Stimulated activated CD8-positive, alpha-beta memory T cell treated with anti-CD3 and anti-CD28 coated beads, Interleukin-15, amount 100 ng/mL, for 48 hours (primary cell): ENCODE measurements around the gene TMED4.
A peak's percentile ranks its signal among the peaks of the same experiment; 100 is the strongest.

Experiments
- DNase-seq, 2 donors: peaks; one replicate each; pipeline ENCODE4 v3.0.0-alpha.2; 2020; ENCODE audit warnings: low read depth in 2 of 2

The TMED4 gene

GRCh38 chr7:44540592-44541027 lies 41.4 kb downstream of the TMED4 start:
- DNase-seq, result no peak

- no peak for DNase-seq
Observed at GRCh38 chr7:44539669-44540506, 42.1 kb downstream of the TMED4 start.

GRCh38 chr7:44538798-44539668 lies 43.0 kb downstream of the TMED4 start:
- DNase-seq, result no peak

DNA sequence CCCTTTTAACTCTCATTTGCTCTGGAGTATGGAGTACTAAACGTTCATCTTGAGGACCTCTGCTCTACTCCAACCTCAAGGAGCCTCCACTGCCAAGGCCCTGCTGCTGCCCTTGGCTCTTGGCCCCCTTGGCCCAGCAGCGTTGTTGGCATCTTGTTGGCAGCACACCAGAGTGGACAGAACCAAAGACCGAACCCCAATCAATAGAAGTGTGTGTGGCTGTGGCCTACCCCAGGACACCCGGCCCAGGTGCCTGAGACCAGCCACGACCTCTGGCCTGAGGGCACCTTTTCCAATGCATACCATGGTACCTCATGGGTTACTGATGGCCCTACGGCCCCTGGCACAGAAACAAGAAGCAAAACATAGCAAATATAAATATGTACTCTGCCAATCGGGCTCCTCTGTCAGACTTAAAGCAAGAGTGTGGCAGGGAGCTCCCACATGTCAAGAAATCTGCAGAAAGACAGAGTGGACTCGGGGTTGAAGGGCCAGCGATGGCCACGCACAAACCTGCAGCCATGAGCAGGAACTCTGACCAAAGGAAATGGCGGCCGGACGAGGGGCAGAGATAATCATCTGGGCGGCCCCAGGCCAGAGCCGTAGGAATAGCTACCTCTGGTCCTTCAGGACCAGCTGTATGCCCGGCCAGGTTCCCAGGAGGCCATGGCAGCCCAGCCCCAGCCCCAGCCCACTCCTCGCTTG lies 43.8 kb downstream of the TMED4 start:
- no peak for DNase-seq

DNA sequence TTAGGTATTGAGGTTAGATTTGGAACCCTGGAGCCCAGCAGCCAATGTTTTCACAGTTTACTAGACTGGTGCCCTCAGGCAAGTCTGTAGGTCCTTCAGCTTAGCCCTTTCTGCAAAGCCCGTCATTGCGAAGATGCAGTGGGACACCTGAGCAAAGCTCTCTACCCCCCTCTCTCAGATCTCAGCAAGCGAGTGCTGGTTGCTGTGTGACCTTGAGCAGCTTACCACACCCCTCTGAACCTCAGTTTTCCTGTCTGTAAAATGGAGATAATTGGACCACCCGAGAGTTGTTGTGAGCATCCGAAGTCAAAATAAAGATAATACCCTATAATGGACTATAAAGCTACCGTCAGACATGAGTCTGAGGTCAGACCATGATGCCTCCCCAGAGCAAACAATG lies 44.6 kb downstream of the TMED4 start:
- DNase-seq, result no peak

DNA sequence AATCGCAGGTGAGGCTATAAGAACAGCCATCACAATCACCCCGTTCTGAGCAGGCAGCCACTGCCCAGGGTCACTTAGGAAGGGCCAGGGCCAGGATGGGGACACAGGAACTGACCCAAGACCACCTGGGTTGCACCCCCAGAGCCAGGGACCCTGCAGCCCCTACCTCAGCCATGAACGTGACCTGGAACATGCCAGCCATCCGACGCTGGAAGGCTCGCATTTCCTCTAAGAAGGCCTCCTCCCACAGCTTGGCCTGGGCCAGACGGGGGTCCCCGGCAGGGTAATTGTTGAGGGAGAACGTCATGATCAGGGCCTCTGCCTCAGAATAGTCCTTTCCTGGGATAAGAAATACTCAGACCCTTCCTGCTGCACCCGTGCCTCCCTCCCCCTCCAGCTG lies 45.9 kb downstream of the TMED4 start:
- no peak for DNase-seq

DNA sequence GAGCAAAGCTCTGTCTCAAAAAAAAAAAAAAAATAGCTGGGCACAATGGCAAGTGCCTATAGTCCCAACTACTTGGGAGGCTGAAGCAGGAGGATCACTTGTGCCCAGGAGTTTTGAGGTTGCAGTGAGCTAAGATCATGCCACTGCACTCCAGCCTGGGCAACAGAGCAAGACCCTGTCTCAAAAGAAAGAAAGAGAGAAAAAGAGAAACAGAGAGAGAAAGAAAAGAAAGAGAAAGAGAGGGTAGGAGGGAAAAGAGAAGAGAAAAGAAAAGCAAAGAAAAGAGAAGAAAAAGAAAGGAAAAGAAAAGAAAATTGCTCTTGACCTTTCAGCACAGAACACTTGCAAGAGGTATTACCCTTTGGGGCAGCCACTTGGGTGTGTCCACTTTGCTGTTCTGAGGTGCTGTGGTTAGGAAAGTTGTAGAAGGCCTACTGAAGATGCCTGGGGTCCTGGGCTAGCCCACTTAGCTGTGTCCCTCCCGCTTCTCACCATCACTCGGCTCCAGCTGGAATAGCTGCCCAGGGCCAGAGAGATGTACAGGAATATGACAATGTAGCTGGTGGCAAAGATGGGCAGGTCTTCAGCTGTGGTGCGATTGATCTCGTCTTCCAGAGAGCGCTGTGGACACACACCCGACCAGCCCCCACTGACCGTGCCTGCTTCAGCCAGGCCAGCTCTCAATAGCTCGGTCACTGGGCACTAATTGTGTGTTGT lies 46.5 kb downstream of the TMED4 start:
- no peak for DNase-seq

DNA sequence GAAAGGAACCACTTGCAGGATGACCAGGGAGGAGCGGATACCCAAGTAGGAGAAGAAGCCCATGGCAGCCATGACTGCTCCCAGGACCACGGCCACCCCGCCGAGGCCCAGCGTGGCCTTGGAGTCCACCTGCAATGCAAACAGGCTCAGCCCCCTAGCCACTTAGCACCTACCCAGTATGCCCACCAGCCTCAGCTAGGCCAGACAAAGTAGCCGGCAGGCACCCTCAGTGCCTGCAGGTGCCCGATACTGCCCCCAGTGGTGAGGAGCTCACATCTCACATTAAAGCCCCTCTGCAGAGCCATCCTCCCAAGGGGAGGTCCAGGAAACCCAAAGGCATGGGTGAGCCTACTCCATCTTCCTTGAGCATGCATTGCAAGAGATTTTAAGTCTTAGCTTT lies 47.5 kb downstream of the TMED4 start:
- peak; percentile 28 to 36 for DNase-seq

DNA sequence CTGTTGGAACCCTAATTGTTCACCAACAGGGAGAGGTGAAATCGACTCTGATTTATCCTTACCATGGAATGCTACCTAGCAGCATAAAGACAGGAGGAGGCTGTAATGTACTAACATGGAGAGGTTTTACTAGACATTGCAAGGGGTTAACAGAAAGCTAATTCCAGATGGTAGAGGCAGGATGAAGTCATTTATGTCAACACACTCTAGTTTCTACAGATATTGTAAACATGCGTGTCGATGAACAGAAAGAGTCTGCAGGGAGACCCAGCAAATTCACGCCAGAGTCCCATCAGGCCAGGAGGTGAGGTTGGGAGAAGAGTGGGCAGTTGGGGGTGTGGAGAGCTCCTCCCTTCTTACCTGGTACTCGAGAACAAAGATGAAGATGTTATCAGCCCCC lies 47.9 kb downstream of the TMED4 start:
- DNase-seq, result no peak

DNA sequence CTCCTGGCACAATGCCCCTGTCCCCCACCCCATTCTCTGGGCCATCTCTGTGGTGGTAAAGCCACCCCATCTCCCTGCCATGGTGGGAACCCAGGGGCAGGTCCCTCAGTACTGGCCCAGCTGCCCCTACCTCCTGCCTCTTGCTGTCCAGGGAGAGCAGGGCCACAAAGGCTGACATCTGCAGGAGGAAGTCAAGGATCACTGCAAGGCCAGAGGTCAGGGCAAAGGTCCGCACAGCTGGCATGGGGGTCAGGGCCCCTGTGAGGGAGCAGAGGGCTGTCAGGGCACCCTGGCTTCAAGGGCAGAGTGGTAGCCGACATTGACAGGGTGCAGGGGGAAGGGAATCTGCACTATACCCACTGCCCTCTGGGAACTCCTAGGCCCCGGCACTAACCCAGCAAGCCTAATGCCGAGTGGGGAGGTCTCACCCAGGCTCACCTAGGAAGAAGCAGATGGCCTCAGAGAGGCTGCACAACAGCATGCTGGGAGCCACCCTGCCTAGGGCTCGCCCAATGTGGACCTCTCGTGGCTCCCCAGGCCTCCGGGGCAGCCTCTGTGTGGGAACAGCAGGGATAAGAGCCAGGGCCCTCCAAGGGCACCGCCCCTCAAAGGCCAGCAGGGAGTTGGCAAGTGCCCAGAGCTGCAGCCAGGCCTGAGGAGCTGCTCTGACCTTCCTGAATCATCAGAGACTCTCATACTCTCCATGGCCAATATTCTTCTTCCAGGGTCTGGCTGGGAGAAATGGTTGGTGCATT lies 48.6 kb downstream of the TMED4 start:
- DNase-seq, result no peak

DNA sequence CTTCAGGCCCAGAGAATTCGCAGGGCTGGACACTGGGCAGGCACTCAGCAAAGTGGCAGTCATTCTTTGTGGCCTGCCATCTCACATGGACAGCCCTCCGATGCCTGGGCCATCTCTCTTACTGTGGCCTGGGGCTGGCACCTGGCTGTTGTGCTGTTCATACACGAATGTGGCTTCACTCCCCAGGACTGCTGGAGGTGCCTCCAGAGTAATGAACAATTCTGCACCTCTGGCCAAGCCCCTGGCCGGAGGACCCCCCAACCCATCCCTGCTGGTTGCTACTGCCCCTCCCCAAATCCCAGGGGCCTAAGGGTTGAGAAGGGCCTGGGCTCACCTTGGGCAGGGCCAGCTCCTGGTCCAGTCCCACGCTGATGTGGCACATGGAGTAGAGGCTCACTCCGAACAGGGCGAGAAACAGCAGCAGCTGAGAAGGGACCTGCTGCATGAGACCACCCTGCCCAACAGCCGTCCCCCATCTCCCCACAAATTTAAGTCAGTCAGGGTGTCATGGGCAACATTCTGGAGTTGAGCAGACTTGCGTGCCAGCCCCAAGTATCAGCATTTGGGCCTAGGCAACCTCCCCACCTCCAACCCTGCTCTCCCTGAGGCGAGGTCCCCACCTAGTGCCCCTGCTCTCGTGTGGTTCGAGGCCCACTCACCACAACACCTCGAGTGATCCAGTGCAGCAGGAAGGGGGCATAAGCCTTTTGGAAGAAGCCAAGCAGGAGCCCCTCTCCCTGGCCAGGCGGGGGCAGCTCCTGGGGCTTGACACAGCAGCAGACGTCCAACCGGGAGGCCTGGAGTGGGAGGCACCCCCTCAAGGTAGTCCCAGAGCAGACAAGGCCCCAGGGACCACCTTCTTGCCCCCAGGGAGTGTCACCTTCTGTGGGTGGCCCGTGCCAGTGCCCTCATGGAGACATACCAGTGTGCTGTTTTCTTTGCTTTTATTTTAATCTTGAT lies 50.3 kb downstream of the TMED4 start:
- no peak for DNase-seq

- no peak for DNase-seq
Observed at GRCh38 chr7:44530990-44531389, 51.0 kb downstream of the TMED4 start.
